ENCODE data around the gene METTL8.

METTL8 gene

DNA sequence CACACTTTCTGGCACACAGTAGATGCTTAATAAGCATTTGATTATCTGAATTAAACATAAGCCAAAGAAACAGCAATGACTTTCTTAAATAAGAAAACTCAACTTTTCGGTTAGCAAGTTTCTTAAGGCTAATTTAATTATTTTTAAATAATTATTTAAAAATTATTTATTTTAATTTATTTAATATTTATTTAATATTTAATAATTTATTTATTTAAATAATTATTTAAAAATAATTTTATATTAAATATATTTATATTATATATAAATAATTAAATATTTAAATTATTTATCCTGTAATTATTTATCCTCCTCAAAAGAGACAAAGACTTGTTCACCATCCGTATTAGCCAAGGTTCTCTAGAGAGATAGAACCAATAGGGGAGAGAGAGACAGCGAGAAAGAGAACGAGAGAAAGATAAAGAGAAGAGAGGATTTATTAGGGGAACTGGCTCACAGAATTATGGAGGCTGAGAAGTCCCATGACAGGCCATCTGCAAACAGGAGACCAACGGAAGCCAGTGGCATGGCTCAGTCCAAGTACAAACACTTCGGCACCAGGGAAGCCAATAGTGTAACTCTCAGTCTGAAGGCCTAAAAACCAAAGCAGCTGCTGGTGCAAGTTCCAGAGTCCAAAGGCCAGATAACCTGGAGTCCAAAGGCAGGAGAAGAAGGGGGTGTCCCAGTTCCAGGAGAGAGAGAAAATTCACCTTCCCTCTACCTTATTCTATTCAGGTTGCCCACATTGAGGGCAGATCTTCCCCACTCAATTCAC lies 125.3 kb downstream of the METTL8 start:
- DNase-seq (ENCODE audit: low read depth in 1 of 2, low spot score in 1 of 2): no peak
- Histone ChIP-seq H3K27me3 (ENCODE audit: insufficient read depth, poor library complexity, severe bottlenecking) (no peaks in the 10 kb centered on the region), H3K27ac (replicated peaks) (no peak overlapping the region), H3K4me3 (replicated peaks; ENCODE audit: insufficient read depth, low read length) (no peak overlapping the region)
- TF ChIP-seq, protein P1, sequence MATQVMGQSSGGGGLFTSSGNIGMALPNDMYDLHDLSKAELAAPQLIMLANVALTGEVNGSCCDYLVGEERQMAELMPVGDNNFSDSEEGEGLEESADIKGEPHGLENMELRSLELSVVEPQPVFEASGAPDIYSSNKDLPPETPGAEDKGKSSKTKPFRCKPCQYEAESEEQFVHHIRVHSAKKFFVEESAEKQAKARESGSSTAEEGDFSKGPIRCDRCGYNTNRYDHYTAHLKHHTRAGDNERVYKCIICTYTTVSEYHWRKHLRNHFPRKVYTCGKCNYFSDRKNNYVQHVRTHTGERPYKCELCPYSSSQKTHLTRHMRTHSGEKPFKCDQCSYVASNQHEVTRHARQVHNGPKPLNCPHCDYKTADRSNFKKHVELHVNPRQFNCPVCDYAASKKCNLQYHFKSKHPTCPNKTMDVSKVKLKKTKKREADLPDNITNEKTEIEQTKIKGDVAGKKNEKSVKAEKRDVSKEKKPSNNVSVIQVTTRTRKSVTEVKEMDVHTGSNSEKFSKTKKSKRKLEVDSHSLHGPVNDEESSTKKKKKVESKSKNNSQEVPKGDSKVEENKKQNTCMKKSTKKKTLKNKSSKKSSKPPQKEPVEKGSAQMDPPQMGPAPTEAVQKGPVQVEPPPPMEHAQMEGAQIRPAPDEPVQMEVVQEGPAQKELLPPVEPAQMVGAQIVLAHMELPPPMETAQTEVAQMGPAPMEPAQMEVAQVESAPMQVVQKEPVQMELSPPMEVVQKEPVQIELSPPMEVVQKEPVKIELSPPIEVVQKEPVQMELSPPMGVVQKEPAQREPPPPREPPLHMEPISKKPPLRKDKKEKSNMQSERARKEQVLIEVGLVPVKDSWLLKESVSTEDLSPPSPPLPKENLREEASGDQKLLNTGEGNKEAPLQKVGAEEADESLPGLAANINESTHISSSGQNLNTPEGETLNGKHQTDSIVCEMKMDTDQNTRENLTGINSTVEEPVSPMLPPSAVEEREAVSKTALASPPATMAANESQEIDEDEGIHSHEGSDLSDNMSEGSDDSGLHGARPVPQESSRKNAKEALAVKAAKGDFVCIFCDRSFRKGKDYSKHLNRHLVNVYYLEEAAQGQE (IDR thresholded peaks at IDR 0.05; ENCODE audit: insufficient replicate concordance, low read depth): no peak
- TF ChIP-seq POLR2AphosphoS5 (IDR thresholded peaks at IDR 0.05; ENCODE audit: low read depth) (no peak), SPI1 (IDR thresholded peaks at IDR 0.05; ENCODE audit: borderline replicate concordance, low read depth) (no peak), CTCF (IDR thresholded peaks at IDR 0.05; ENCODE audit: insufficient read depth, low read length) (no peak), GABPA (IDR thresholded peaks at IDR 0.05; ENCODE audit: low read depth) (no peak)

- no peaks in the 10 kb centered on the region for H3K27me3 ChIP-seq (ENCODE audit: insufficient read depth, poor library complexity, severe bottlenecking)
- TF ChIP-seq SPI1 (IDR thresholded peaks at IDR 0.05; ENCODE audit: borderline replicate concordance, low read depth) (no peak), GABPA (IDR thresholded peaks at IDR 0.05; ENCODE audit: low read depth) (no peak)
- no peak for DNase-seq (ENCODE audit: low read depth in 1 of 2, low spot score in 1 of 2)
- no peak overlapping the region for H3K4me3 ChIP-seq (replicated peaks; ENCODE audit: insufficient read depth, low read length)
- H3K27ac ChIP-seq (replicated peaks): no peak overlapping the region
Observed at GRCh38 chr2:171307560-171307959, 126.2 kb downstream of the METTL8 start.

- Histone ChIP-seq H3K27me3 (ENCODE audit: insufficient read depth, poor library complexity, severe bottlenecking) (no peaks in the 10 kb centered on the region), H3K4me3 (replicated peaks; ENCODE audit: insufficient read depth, low read length) (no peak overlapping the region), H3K27ac (replicated peaks) (no peak overlapping the region)
- DNase-seq (ENCODE audit: low read depth in 1 of 2, low spot score in 1 of 2): no peak
- no peak for TF ChIP-seq GABPA (IDR thresholded peaks at IDR 0.05; ENCODE audit: low read depth)
- TF ChIP-seq CTCF (IDR thresholded peaks at IDR 0.05; ENCODE audit: insufficient read depth, low read length): no peak
- no peak for TF ChIP-seq SPI1 (IDR thresholded peaks at IDR 0.05; ENCODE audit: borderline replicate concordance, low read depth)
- TF ChIP-seq, protein P1 (IDR thresholded peaks at IDR 0.05; ENCODE audit: insufficient replicate concordance, low read depth): no peak
- TF ChIP-seq POLR2AphosphoS5 (IDR thresholded peaks at IDR 0.05; ENCODE audit: low read depth): no peak
Observed at GRCh38 chr2:171297956-171298355, 135.8 kb downstream of the METTL8 start.

DNA sequence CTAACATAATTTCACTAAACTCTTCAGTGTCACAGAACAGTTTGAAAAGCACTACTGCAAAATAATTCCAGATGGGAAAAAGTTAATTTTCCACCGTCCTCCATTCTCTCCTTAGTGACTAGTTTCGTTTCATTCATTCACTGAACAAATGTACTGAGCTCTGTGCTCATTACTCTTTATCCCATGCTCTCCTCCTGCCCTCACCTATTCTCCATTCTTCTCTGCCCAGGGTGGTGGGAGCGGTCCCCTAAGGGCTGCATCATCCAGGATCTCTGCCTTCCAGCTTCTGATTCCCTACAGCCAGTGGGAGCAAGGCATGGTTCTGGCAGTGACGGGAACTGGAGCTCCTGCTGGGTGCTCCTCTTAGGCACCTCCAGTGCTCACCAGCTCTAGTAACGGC lies 139.2 kb downstream of the METTL8 start:
- Histone ChIP-seq H3K27me3 (ENCODE audit: insufficient read depth, poor library complexity, severe bottlenecking) (no peaks in the 10 kb centered on the region), H3K4me3 (replicated peaks; ENCODE audit: insufficient read depth, low read length) (no peak overlapping the region), H3K27ac (replicated peaks) (no peak overlapping the region)
- no peak for DNase-seq (ENCODE audit: low read depth in 1 of 2, low spot score in 1 of 2)
- TF ChIP-seq POLR2AphosphoS5 (IDR thresholded peaks at IDR 0.05; ENCODE audit: low read depth): no peak

- Histone ChIP-seq H3K27ac (replicated peaks) (no peak overlapping the region), H3K27me3 (ENCODE audit: insufficient read depth, poor library complexity, severe bottlenecking) (no peaks in the 10 kb centered on the region), H3K4me3 (replicated peaks; ENCODE audit: insufficient read depth, low read length) (no peak overlapping the region)
- TF ChIP-seq CTCF (IDR thresholded peaks at IDR 0.05; ENCODE audit: insufficient read depth, low read length) (no peak), POLR2AphosphoS5 (IDR thresholded peaks at IDR 0.05; ENCODE audit: low read depth) (no peak), GABPA (IDR thresholded peaks at IDR 0.05; ENCODE audit: low read depth) (no peak), SPI1 (IDR thresholded peaks at IDR 0.05; ENCODE audit: borderline replicate concordance, low read depth) (no peak)
- TF ChIP-seq, protein P1 (IDR thresholded peaks at IDR 0.05; ENCODE audit: insufficient replicate concordance, low read depth): no peak
- DNase-seq (ENCODE audit: low read depth in 1 of 2, low spot score in 1 of 2): no peak
Observed at GRCh38 chr2:171293661-171294060, 140.1 kb downstream of the METTL8 start.

Data from HL-60 (cell line).